AG04449 (cell line): ENCODE data around the gene CATSPERE.

Experiments
- CTCF ChIA-PET: fragments of 350-600 bp; formaldehyde crosslinking; extraction: SDS; loops from one replicate; lab custom pipeline; 2021; ENCODE audit warnings: antibody characterized with exemption; lab: Yijun Ruan, JAX
- POLR2A ChIA-PET: fragments of 400-600, 350-600 bp; formaldehyde crosslinking; extraction: SDS; loops from one replicate; lab custom pipeline; 2020; ENCODE audit warnings: antibody characterized with exemption, inconsistent platforms; lab: Yijun Ruan, JAX
- DNase-seq: peaks from one replicate; pipeline ENCODE4 v3.0.0-alpha.2; 2010; ENCODE audit warnings: low read depth, low spot score
- H3K4me3 ChIP-seq: 2 replicates; pipeline ENCODE4 v1.5.1; 2011; ENCODE audit warnings: low read depth, mild to moderate bottlenecking, control low read depth, low read length
- TF ChIP-seq, protein P1 (sequence below): IDR thresholded peaks from one replicate; pipeline ENCODE4 v1.5.1; 2011; ENCODE audit warnings: mild to moderate bottlenecking, moderate library complexity, low read length, control low read depth, inconsistent platforms; ENCODE audit not compliant: insufficient read depth; ENCODE audit errors: missing control alignments

CATSPERE gene

DNA sequence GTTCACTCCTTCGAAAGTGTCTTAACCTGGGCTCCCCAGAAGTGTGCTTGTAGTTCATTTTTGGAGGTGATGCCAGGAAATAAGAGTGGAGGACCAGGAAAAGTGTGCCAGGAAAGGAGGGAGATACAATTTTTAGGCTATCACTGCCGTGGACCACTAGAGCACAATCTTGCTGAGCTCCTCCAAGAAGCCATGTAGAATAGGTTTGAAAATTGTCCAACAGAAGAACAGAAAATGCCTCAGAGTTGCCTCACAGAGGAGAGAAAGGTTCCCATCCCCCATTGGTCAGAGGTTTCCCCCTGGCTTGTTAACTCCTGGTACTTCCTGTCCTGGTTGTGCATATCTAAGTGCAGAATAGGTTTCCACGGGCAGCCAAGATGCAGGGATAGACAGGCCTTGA, 41.6 kb downstream of the CATSPERE start:
- POLR2A ChIA-PET = no interaction called here
- no peak for DNase-seq
- TF ChIP-seq, protein P1, sequence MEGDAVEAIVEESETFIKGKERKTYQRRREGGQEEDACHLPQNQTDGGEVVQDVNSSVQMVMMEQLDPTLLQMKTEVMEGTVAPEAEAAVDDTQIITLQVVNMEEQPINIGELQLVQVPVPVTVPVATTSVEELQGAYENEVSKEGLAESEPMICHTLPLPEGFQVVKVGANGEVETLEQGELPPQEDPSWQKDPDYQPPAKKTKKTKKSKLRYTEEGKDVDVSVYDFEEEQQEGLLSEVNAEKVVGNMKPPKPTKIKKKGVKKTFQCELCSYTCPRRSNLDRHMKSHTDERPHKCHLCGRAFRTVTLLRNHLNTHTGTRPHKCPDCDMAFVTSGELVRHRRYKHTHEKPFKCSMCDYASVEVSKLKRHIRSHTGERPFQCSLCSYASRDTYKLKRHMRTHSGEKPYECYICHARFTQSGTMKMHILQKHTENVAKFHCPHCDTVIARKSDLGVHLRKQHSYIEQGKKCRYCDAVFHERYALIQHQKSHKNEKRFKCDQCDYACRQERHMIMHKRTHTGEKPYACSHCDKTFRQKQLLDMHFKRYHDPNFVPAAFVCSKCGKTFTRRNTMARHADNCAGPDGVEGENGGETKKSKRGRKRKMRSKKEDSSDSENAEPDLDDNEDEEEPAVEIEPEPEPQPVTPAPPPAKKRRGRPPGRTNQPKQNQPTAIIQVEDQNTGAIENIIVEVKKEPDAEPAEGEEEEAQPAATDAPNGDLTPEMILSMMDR = no peak
- CTCF ChIA-PET = no interaction called here
- no peak overlapping the region for H3K4me3 ChIP-seq

DNA sequence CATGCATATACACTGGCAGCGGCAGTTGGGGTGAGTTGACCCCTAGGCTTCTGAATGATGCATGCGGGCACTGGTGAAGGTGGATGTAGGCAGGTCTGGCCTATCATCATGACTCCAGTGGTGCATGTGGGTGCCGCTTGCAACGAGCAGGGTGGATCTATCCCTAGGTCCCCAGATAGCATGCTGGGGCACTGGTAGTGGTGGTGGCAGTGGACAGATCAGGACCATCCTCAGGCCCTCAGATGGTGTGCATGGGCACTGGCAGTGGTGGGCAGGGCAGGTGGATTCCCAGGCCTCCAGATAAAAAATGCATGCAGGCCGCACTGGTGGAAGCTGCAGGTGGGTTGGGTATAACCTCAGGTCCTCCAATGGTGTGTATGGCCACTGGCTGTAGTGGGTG, 52.4 kb downstream of the CATSPERE start:
- no peak for DNase-seq
- TF ChIP-seq, protein P1 = no peak
- CTCF ChIA-PET = no interaction called here
- no peak overlapping the region for H3K4me3 ChIP-seq
- POLR2A ChIA-PET = no interaction called here

DNA sequence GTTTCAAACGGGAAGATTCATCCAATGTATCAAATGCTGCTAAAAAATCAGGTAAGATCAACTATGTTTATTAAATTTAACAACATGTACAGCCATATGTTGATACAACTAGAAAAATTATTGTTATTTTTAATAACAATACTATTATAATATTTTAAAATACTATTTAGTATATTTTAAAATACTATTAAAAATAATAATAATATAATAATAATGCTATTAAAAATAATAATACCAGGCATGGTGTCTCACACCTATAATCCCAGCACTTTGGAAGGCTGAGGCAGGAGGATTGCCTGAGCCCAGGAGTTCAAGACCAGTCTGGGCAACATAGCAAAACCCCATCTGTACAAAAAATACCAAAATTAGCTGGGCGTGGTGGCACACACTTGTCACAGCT, 54.6 kb downstream of the CATSPERE start:
- ChIA-PET POLR2A (no interaction called here), CTCF (no interaction called here)
- H3K4me3 ChIP-seq = no peak overlapping the region
- TF ChIP-seq, protein P1 = no peak
- no peak for DNase-seq

DNA sequence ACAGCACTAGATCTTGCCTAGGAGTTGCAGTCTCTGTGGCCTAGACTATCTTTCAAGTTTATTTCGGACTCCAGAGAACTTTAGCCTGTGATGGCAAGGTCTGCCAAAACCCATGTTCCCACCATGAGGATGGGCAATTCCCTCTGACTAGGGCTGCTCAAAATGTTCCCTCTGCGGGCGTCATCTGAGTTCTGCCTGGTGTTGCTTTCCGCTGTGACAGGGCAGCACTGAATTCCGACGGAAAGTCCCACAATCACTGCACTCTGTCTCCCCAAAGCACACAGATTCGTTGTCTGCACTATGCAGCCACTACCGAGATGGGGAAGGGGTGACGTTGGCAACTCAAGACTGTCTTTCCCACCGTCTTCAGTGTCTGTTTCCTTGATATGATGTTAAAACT, 75.2 kb downstream of the CATSPERE start:
- TF ChIP-seq, protein P1 = no peak
- ChIA-PET CTCF (no interaction called here), POLR2A (no interaction called here)
- DNase-seq = no peak
- H3K4me3 ChIP-seq = no peak overlapping the region

DNA sequence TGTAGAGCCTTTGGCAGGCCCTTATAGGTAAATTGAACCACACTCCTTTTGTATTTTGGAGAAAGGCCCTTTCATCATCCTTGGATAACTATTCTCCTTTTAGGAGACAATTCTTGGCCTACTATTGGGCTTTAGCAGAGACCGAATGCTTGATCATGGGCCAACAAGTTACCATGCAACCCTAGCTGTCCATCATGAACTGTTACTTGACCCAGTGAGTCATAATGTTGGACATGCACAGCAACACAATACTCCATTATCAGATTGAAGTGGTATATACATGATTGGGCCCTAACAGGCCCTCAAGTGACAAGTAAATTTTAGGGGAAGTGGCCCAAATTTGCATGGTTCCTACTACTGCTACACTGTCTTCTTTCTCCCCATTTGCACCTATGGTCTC, 84.4 kb downstream of the CATSPERE start:
- TF ChIP-seq, protein P1 = no peak
- POLR2A ChIA-PET = no interaction called here
- H3K4me3 ChIP-seq = no peak overlapping the region
- CTCF ChIA-PET = no interaction called here
- no peak for DNase-seq

DNA sequence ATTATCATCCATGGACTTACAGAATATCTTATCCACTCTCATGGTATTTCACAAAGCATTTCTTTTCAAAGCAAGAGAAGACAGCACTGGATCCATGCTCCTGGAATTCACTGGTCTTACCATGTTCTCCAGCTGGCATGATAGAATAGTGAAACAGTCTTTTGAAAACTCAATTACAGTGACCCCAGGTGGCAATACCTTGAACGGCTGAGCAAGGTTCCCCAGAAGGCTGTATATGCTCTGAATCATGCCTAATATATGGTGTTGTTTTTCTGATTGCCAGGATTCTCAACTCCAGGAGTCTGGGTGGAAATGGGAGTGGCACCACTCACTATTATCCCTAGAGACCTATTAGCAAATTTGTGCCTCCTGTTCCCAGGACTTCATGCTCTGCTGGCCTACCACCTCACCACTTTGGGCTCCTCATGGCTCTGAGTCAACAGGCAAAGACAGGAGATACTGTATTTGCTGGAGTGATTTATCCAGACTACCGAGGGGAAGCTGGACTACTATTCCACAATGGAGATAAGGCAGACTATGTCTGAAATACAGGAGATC, 87.6 kb downstream of the CATSPERE start:
- TF ChIP-seq, protein P1 = no peak
- no peak for DNase-seq
- CTCF ChIA-PET = no interaction called here

More for the DNA sequence above, 87.6 kb downstream of the CATSPERE start:
- no peak overlapping the region for H3K4me3 ChIP-seq
- POLR2A ChIA-PET = no interaction called here
